GM23338 (cell line): ENCODE results near the gene CSN3. TPM values are rescaled to one million over a fixed set of nuclear protein-coding genes. Genes with fewer than 3 reads are reported as not detected.
A peak's percentile ranks its signal among the peaks of the same experiment; 100 is the strongest.
"Not testable (repeated sequence)": the region's sequence is repeated elsewhere in the genome, so short reads cannot be mapped to it uniquely, and the experiment has no call there.

Experiments
- ATAC-seq: fragments of 200-7000 bp; cut with Tn5 transposase; 3 replicates; pipeline ENCODE4 v1.9.1; 2020
- DNase-seq: peaks from one replicate; pipeline ENCODE4 v3.0.0-alpha.2; 2015; ENCODE audit warnings: low spot score
- H2AFZ ChIP-seq: fragments of 200-600 bp; sonication (generic); 2 replicates; pipeline ENCODE4 v1.8.0; 2016; ENCODE audit warnings: antibody characterized with exemption, mild to moderate bottlenecking, moderate library complexity
- H3F3A ChIP-seq: fragments of 200-600 bp; sonication (generic); replicated peaks from 2 replicates; pipeline ENCODE4 v1.8.0; 2017; ENCODE audit warnings: antibody characterized with exemption, mixed run types, low read depth
- H3K27ac ChIP-seq: fragments of 200-600 bp; sonication (generic); 2 replicates; pipeline ENCODE4 v1.6.1; 2016; ENCODE audit warnings: low read depth
- H3K27me3 ChIP-seq: fragments of 200-600 bp; sonication (generic); 2 replicates; pipeline ENCODE4 v1.8.0; 2016; ENCODE audit warnings: mild to moderate bottlenecking, mixed run types, moderate library complexity; ENCODE audit not compliant: insufficient read depth
- H3K36me3 ChIP-seq: fragments of 200-600 bp; sonication (generic); 2 replicates; pipeline ENCODE4 v1.8.0; 2016; ENCODE audit warnings: mild to moderate bottlenecking; ENCODE audit not compliant: insufficient read depth
- H3K4me1 ChIP-seq: fragments of 200-600 bp; sonication (generic); 2 replicates; pipeline ENCODE4 v1.8.0; 2016; ENCODE audit warnings: mild to moderate bottlenecking, moderate library complexity; ENCODE audit not compliant: insufficient read depth
- H3K4me2 ChIP-seq: fragments of 200-600 bp; sonication (generic); 2 replicates; pipeline ENCODE4 v1.7.1; 2017; ENCODE audit warnings: mixed run types
- H3K4me3 ChIP-seq: fragments of 200-600 bp; sonication (generic); 2 replicates; pipeline ENCODE4 v1.6.1; 2016; ENCODE audit warnings: mixed run types
- H3K79me2 ChIP-seq: fragments of 200-600 bp; sonication (generic); replicated peaks from 2 replicates; pipeline ENCODE4 v1.8.0; 2017; ENCODE audit warnings: mild to moderate bottlenecking; ENCODE audit not compliant: insufficient read depth
- H3K9me2 ChIP-seq: fragments of 200-600 bp; sonication (generic); 2 replicates; pipeline ENCODE4 v1.8.0; 2017; ENCODE audit not compliant: insufficient read depth
- H4K20me1 ChIP-seq: fragments of 200-600 bp; sonication (generic); replicated peaks from 2 replicates; pipeline ENCODE4 v1.8.0; 2017; ENCODE audit warnings: mild to moderate bottlenecking; ENCODE audit not compliant: insufficient read depth
- H3K27ac Mint-ChIP-seq: 2 replicates; pipeline ENCODE4 v1.8.0; 2020; ENCODE audit warnings: inconsistent platforms, mild to moderate bottlenecking, moderate library complexity, mixed read lengths
- H3K27me3 Mint-ChIP-seq: 3 replicates; pipeline ENCODE4 v1.8.0; 2022; ENCODE audit warnings: low read depth, mild to moderate bottlenecking, moderate library complexity, mixed read lengths, inconsistent platforms; ENCODE audit not compliant: insufficient read depth, poor library complexity
- H3K36me3 Mint-ChIP-seq: 3 replicates; pipeline ENCODE4 v1.8.0; 2021; ENCODE audit warnings: low read depth, mild to moderate bottlenecking, inconsistent platforms, moderate library complexity, mixed read lengths
- H3K4me1 Mint-ChIP-seq: 3 replicates; pipeline ENCODE4 v1.8.0; 2020; ENCODE audit warnings: mild to moderate bottlenecking, inconsistent platforms, mixed read lengths
- H3K4me3 Mint-ChIP-seq: 3 replicates; pipeline ENCODE4 v1.8.0; 2021; ENCODE audit warnings: moderate library complexity, mild to moderate bottlenecking, inconsistent platforms, mixed read lengths
- H3K9me3 Mint-ChIP-seq: 3 replicates; pipeline ENCODE4 v1.8.0; 2020; ENCODE audit warnings: moderate library complexity, mild to moderate bottlenecking, inconsistent platforms, mixed read lengths
- CREB1 ChIP-seq: fragments of 250-450 bp; sonication (Bioruptor Pico); IDR thresholded peaks from 2 replicates; pipeline ENCODE4 v1.5.0; 2020; ENCODE audit warnings: low read depth, mild to moderate bottlenecking, moderate library complexity
- CTCF ChIP-seq, 2 experiments: fragments of 200-600 bp in 1 of 2; sonication (generic) in 1 of 2; conservative IDR thresholded peaks; 2 replicates each; pipeline versions ENCODE4 v1.5.1 to v1.6.1; 2016 to 2017; ENCODE audit warnings: antibody characterized with exemption in 2 of 2, low read depth in 2 of 2, mild to moderate bottlenecking in 2 of 2, moderate library complexity in 1 of 2
- EZH2phosphoT487 ChIP-seq: fragments of 200-600 bp; sonication (generic); IDR thresholded peaks from one replicate; pipeline ENCODE4 v1.8.1; 2018; ENCODE audit warnings: antibody characterized with exemption; ENCODE audit not compliant: unreplicated experiment
- JUNB ChIP-seq: IDR thresholded peaks from one replicate; pipeline ENCODE4 v1.6.1; 2016; ENCODE audit warnings: antibody characterized with exemption; ENCODE audit not compliant: unreplicated experiment
- NANOG ChIP-seq: IDR thresholded peaks from 2 replicates; pipeline ENCODE4 v1.6.1; 2016; ENCODE audit warnings: antibody characterized with exemption, borderline replicate concordance
- POLR2AphosphoS5 ChIP-seq: IDR thresholded peaks from 2 replicates; pipeline ENCODE4 v1.6.1; 2016; ENCODE audit warnings: antibody characterized with exemption, low read depth
- REST ChIP-seq: IDR thresholded peaks from one replicate; pipeline ENCODE4 v1.6.1; 2018; ENCODE audit warnings: antibody characterized with exemption; ENCODE audit not compliant: unreplicated experiment
- STAT1 ChIP-seq: IDR thresholded peaks from one replicate; pipeline ENCODE4 v1.6.1; 2016; ENCODE audit warnings: antibody characterized with exemption; ENCODE audit not compliant: unreplicated experiment
- ZNF114 ChIP-seq: fragments of 250-450 bp; sonication (Bioruptor Pico); IDR thresholded peaks from 2 replicates; pipeline ENCODE4 v1.5.0; 2020; ENCODE audit warnings: mild to moderate bottlenecking, moderate library complexity
- ZNF331 ChIP-seq: fragments of 250-450 bp; sonication (Bioruptor Pico); IDR thresholded peaks from 2 replicates; pipeline ENCODE4 v1.5.0; 2020; ENCODE audit warnings: low read depth, mild to moderate bottlenecking, moderate library complexity
- polyA plus RNA-seq: library from polyadenylated mRNA; unstranded; fragments of >200 nt; fragmentation: Nextera tagmentation; extraction: Ambion mirVana; gene quantifications from 2 replicates; pipeline ENCODE4 v1.2.1, GENCODE V29; 2016
- total RNA-seq: library from RNA; depleted of rRNA; stranded (reverse); fragments of >200 nt; shearing (Covaris generic); gene quantifications from 2 replicates; pipeline ENCODE4 v1.2.3, GENCODE V29; 2014

Gene CSN3
- total and polyA plus RNA-seq, 2 experiments from 2014 or later: not detected

- H3K9me2 ChIP-seq, DNase-seq, H2AFZ ChIP-seq, H3K4me1 Mint-ChIP-seq, H3K27me3 ChIP-seq, H3K4me1 ChIP-seq, H3K9me3 Mint-ChIP-seq, H3K36me3 ChIP-seq, H3K27me3 Mint-ChIP-seq, H3K4me3 Mint-ChIP-seq, H3K27ac Mint-ChIP-seq, H3F3A ChIP-seq, H3K79me2 ChIP-seq, H3K4me3 ChIP-seq, H4K20me1 ChIP-seq, H3K4me2 ChIP-seq, ATAC-seq, H3K36me3 Mint-ChIP-seq, H3K27ac ChIP-seq: not testable (repeated sequence)
These were observed 21.0 kb upstream of the CSN3 start for GRCh38 chr4:70221389-70221788.

- H3K36me3 ChIP-seq, H2AFZ ChIP-seq, ATAC-seq, H3K27me3 ChIP-seq, H3K9me3 Mint-ChIP-seq, H3K4me3 Mint-ChIP-seq, H3K4me3 ChIP-seq, H3F3A ChIP-seq, DNase-seq, H3K27me3 Mint-ChIP-seq, H3K9me2 ChIP-seq, H3K36me3 Mint-ChIP-seq, H3K4me1 ChIP-seq, H4K20me1 ChIP-seq, H3K79me2 ChIP-seq, H3K27ac Mint-ChIP-seq, H3K4me1 Mint-ChIP-seq, H3K4me2 ChIP-seq, H3K27ac ChIP-seq: not testable (repeated sequence)
These were observed 20.6 kb upstream of the CSN3 start for GRCh38 chr4:70221818-70222217.

GRCh38 chr4:70225824-70226223 is 16.6 kb upstream of the CSN3 start, which contains the start of gene FDCSP:
Gene FDCSP, plus strand, starts transcription at chr4:70226124. Its CDS starts 5,071 bp downstream, at chr4:70231195.
- H3K27me3 ChIP-seq: no peaks in the 10 kb centered on the region
- H3K27ac ChIP-seq: no peak within 1 kb of the TSS
- H3K36me3 Mint-ChIP-seq: no peaks in the 10 kb centered on the region
- no peaks in the 10 kb centered on the region for H3K4me1 Mint-ChIP-seq
- no peak within 1 kb of the TSS for H3K4me3 Mint-ChIP-seq
- no peak within 1 kb of the TSS for H3K27ac Mint-ChIP-seq
- H3K4me3 ChIP-seq: no peak within 1 kb of the TSS
- H3K4me2 ChIP-seq: no peak within 1 kb of the TSS
- ATAC-seq (no peak), DNase-seq (no peak)
- H3K79me2 ChIP-seq: no peaks in the 10 kb centered on the region
- no peaks in the 10 kb centered on the region for H3K9me2 ChIP-seq
- no peaks in the 10 kb centered on the region for H3K4me1 ChIP-seq
- no peaks in the 10 kb centered on the region for H3K9me3 Mint-ChIP-seq
- H3K27me3 Mint-ChIP-seq: no peaks in the 10 kb centered on the region
- no peaks in the 10 kb centered on the region for H3K36me3 ChIP-seq
- H2AFZ ChIP-seq: no peak within 1 kb of the TSS
- TF ChIP-seq EZH2phosphoT487: no peak
- TF ChIP-seq ZNF114 (CRISPR knock-in tag): no peak
- TF ChIP-seq NANOG: no peak
- no peak for TF ChIP-seq CREB1 (CRISPR knock-in tag)
- no peaks in the 10 kb centered on the region for H4K20me1 ChIP-seq
- H3F3A ChIP-seq: no peaks in the 10 kb centered on the region

- H2AFZ ChIP-seq: no peak overlapping the region
- H3K9me2 ChIP-seq: no peaks in the 10 kb centered on the region
- no peak overlapping the region for H3K27ac ChIP-seq
- H3K79me2 ChIP-seq: no peaks in the 10 kb centered on the region
- no peaks in the 10 kb centered on the region for H3K4me1 ChIP-seq
- Mint-ChIP-seq H3K4me3 (no peak overlapping the region), H3K27ac (0 out of 2 replicates have a peak overlapping the region, but pooled peaks have one; percentile 27), H3K9me3 (no peaks in the 10 kb centered on the region), H3K36me3 (no peaks in the 10 kb centered on the region), H3K4me1 (no peaks in the 10 kb centered on the region), H3K27me3 (no peaks in the 10 kb centered on the region)
- DNase-seq: no peak
- ATAC-seq: no peak
- no peaks in the 10 kb centered on the region for H3K36me3 ChIP-seq
- no peak overlapping the region for H3K4me2 ChIP-seq
- H3K4me3 ChIP-seq: no peak overlapping the region
- no peaks in the 10 kb centered on the region for H3K27me3 ChIP-seq
- no peaks in the 10 kb centered on the region for H3F3A ChIP-seq
- no peaks in the 10 kb centered on the region for H4K20me1 ChIP-seq
- TF ChIP-seq REST (no peak), CREB1 (CRISPR knock-in tag) (no peak), CTCF (conservative IDR thresholded peaks at IDR 0.05; ENCODE audit: low read depth in 2 of 2) (no peak), STAT1 (no peak), ZNF331 (no peak), ZNF114 (CRISPR knock-in tag) (no peak), JUNB (no peak), POLR2AphosphoS5 (no peak)
These were observed 6.3 kb upstream of the CSN3 start for GRCh38 chr4:70236125-70236524.
